K562 (cell line): Measurements from ENCODE around the gene ZMYND12.
A peak's percentile ranks its signal among the peaks of the same experiment; 100 is the strongest.

ENCODE experiments used
- CBFB ChIP-seq: sonication (generic); formaldehyde crosslinking; IDR thresholded peaks from 2 replicates; pipeline ENCODE4 v1.4.0; 2020; ENCODE audit warnings: mild to moderate bottlenecking, missing genetic modification reagents
- CBX3 ChIP-seq, 2 experiments: IDR thresholded peaks; 1 replicate in 1 of 2; 2 replicates in 1 of 2; pipeline ENCODE4 v1.6.1; 2012; ENCODE audit warnings: inconsistent platforms in 2 of 2, low read length in 2 of 2, borderline replicate concordance in 1 of 2, control low read depth in 1 of 2
- EGR1 ChIP-seq: fragments of 450-650 bp; conservative IDR thresholded peaks from 2 replicates; pipeline ENCODE4 v1.6.1; 2017; ENCODE audit warnings: mild to moderate bottlenecking
- ETV1 ChIP-seq: fragments of 450-650 bp; conservative IDR thresholded peaks from 2 replicates; pipeline ENCODE4 v1.6.1; 2016; ENCODE audit warnings: missing genetic modification characterization, control low read depth, low read depth, missing compliant biosample characterization
- ETV6 ChIP-seq, 3 experiments: fragments of 150-350 bp in 1 of 3; sonication (generic) in 1 of 3; formaldehyde crosslinking in 1 of 3; IDR thresholded peaks; 2 replicates each; pipeline versions ENCODE4 v1.6.1 to v1.8.0; 2014 to 2022; ENCODE audit warnings: borderline replicate concordance in 2 of 3, low read depth in 2 of 3, antibody characterized with exemption in 1 of 3, low read length in 1 of 3, mild to moderate bottlenecking in 1 of 3, missing genetic modification reagents in 1 of 3
- KLF10 ChIP-seq: fragments of 250-450 bp; sonication (Bioruptor Pico); IDR thresholded peaks from 2 replicates; pipeline ENCODE4 v1.6.1; 2021; ENCODE audit warnings: matching md5 sums
- MAZ ChIP-seq, 2 experiments: fragments of 450-650 bp in 1 of 2; sonication (generic) in 1 of 2; formaldehyde crosslinking; IDR thresholded peaks in 1 of 2; conservative IDR thresholded peaks in 1 of 2; 2 replicates each; pipeline versions ENCODE4 v1.4.0 to v1.5.0; 2020; ENCODE audit warnings: mild to moderate bottlenecking in 1 of 2, missing genetic modification reagents in 1 of 2
- SIN3A ChIP-seq, 2 experiments: fragments of 150-350 bp in 1 of 2; IDR thresholded peaks; 2 replicates each; pipeline ENCODE4 v1.6.1; 2011 to 2016; ENCODE audit warnings: borderline replicate concordance in 2 of 2, low read depth in 2 of 2, low read length in 2 of 2, mild to moderate bottlenecking in 2 of 2, moderate library complexity in 2 of 2; ENCODE audit not compliant: control insufficient read depth in 1 of 2
- TF ChIP-seq, protein P1 (sequence below), 3 experiments: IDR thresholded peaks in 2 of 3; conservative IDR thresholded peaks in 1 of 3; 2 replicates each; pipeline ENCODE4 v1.5.1; 2011 to 2012; ENCODE audit warnings: low read length in 3 of 3, mild to moderate bottlenecking in 3 of 3, control low read depth in 2 of 3, improper control_type of control experiment in 1 of 3, inconsistent platforms in 1 of 3, low read depth in 1 of 3, mixed read lengths in 1 of 3, moderate library complexity in 1 of 3; ENCODE audit not compliant: insufficient read depth in 2 of 3

DNA sequence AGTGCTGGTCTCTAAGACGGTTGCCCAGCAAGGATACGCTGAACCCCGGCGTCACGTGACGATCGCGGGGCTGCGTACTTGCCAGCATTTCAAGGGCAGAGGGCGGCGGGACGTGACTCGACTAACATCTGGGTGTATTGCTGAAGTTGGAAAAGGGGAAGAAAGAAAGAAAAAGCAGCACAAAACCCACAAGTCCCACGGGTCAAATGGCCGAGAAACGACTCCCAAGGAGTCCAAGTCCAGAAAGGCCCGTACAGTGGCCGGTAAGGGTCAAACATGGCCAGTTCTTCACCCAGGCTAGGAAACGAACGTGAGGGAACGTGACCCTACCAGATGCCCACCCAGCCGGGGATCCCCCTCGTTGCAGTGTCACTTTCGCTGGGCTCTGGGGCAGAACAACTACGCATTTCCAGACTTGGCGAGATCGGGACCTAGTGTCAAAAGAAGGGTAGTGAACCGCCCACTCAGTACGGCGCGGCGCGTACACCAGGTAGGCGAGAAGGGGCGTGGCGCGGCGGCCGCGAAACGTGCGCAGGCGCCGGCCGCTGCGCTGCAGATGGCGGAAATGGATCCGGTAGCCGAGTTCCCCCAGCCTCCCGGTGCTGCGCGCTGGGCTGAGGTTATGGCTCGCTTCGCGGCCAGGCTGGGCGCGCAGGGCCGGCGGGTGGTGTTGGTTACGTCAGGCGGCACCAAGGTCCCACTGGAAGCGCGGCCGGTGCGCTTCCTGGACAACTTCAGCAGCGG, at the start of gene ZMYND12, which contains the start of gene PPCS:
- TF ChIP-seq CBX3 (IDR thresholded peaks at IDR 0.05; ENCODE audit: borderline replicate concordance in 1 of 2, low read length in 2 of 2) (peak in 1 of 2 experiments; percentile 57; a peak in 1 of 3 replicates), SIN3A (IDR thresholded peaks at IDR 0.05; ENCODE audit: borderline replicate concordance in 2 of 2, control insufficient read depth in 1 of 2, low read depth in 2 of 2, low read length in 2 of 2) (no peak), ETV1 (tag) (no peak), ETV6 (IDR thresholded peaks at IDR 0.05; ENCODE audit: borderline replicate concordance in 1 of 2, low read depth in 2 of 2, low read length in 1 of 2) (no peak), ETV6 (CRISPR knock-in tag; IDR thresholded peaks at IDR 0.05; ENCODE audit: borderline replicate concordance) (no peak), KLF10 (CRISPR knock-in tag) (no peak), EGR1 (peak; percentile 95), CBFB (CRISPR knock-in tag) (no peak; the same call in 1 of the 2 replicates), MAZ (CRISPR knock-in tag; conservative IDR thresholded peaks at IDR 0.05 in 1 of 2, IDR thresholded peaks at IDR 0.05 in 1 of 2) (peak in 1 of 2 experiments; percentile 52; a peak in 1 of 4 replicates)
- TF ChIP-seq, protein P1, sequence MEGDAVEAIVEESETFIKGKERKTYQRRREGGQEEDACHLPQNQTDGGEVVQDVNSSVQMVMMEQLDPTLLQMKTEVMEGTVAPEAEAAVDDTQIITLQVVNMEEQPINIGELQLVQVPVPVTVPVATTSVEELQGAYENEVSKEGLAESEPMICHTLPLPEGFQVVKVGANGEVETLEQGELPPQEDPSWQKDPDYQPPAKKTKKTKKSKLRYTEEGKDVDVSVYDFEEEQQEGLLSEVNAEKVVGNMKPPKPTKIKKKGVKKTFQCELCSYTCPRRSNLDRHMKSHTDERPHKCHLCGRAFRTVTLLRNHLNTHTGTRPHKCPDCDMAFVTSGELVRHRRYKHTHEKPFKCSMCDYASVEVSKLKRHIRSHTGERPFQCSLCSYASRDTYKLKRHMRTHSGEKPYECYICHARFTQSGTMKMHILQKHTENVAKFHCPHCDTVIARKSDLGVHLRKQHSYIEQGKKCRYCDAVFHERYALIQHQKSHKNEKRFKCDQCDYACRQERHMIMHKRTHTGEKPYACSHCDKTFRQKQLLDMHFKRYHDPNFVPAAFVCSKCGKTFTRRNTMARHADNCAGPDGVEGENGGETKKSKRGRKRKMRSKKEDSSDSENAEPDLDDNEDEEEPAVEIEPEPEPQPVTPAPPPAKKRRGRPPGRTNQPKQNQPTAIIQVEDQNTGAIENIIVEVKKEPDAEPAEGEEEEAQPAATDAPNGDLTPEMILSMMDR (IDR thresholded peaks at IDR 0.05 in 2 of 3, conservative IDR thresholded peaks at IDR 0.05 in 1 of 3; ENCODE audit: insufficient read depth in 2 of 3, low read depth in 1 of 3, low read length in 3 of 3): no peak
